ENCODE results near the gene LNX2.
A peak's percentile ranks its signal among the peaks of the same experiment; 100 is the strongest.

The LNX2 gene

DNA sequence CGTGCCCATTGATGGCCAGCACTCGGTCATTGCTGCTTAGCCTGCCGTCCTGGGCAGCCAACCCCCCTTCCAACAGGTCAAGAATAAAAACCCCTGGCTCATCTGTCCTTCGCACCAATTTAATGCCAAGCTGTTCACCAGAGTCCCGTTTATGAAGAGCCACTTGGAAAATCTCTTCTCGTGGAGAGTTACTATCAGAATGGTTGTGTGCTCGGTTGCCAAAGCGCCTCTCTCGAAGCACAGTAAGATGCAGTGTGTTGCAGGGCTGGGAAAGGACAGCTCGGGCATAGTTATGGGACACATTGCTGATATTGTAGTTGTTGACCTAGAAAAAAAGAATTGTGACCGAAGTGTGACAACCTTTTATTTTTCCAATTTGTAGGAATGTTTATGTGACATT, 57.9 kb downstream of the LNX2 start:
- no peak for DNase-seq (ENCODE audit: low spot score)

- DNase-seq (ENCODE audit: low spot score) = no peak
Observed at GRCh38 chr13:27559719-27560118, 60.6 kb downstream of the LNX2 start.

GRCh38 chr13:27556109-27556508, 64.2 kb downstream of the LNX2 start:
- DNase-seq (ENCODE audit: low spot score) = no peak

DNA sequence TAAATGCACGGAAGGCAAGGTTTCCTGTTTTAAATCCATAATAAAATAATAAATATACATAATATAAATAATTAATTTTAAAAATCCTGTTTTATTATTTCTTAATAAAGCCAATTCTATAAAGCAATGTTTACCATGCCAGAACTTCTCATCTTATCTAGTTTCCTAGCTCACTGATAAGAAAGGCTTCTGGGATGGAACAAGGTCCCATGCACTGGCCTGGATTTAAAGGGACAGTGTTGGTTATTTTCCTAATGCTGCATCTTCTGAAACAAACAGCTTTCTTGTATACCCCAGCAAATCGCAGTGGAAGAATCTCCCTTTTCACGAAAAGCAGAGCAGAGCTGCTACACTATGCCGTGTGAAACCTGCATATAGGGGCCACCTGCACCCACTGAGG, 68.8 kb downstream of the LNX2 start:
- DNase-seq (ENCODE audit: low spot score) = no peak

- DNase-seq (ENCODE audit: low spot score) = no peak
Observed at GRCh38 chr13:27549406-27549981, 70.8 kb downstream of the LNX2 start.

DNA sequence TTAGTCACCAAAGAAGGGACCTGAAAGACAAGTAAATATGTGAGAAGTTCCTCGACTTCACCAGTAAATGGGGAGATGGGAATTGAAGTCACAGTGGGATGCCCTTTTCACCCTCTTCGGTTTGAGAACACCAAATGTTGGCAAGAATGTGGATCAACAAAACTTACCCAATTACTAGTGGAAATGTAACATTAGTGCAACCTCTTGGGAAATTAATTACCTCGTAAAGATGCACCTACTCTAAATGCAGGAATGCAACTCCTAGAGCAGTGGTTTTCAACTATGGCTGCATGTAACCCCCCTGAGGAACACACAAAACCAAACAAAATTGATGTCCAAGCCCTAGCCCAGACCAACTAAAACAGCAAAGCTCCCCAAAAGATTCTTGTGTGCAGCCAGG, 78.1 kb downstream of the LNX2 start:
- DNase-seq (ENCODE audit: low spot score) = no peak

- DNase-seq (ENCODE audit: low spot score) = no peak
Observed at GRCh38 chr13:27541386-27541785, 78.9 kb downstream of the LNX2 start.

GRCh38 chr13:27536361-27537101, 83.8 kb downstream of the LNX2 start:
- no peak for DNase-seq (ENCODE audit: low spot score)

GRCh38 chr13:27535546-27535945, 84.8 kb downstream of the LNX2 start:
- no peak for DNase-seq (ENCODE audit: low spot score)

GRCh38 chr13:27534981-27535380, 85.3 kb downstream of the LNX2 start:
- no peak for DNase-seq (ENCODE audit: low spot score)

DNA sequence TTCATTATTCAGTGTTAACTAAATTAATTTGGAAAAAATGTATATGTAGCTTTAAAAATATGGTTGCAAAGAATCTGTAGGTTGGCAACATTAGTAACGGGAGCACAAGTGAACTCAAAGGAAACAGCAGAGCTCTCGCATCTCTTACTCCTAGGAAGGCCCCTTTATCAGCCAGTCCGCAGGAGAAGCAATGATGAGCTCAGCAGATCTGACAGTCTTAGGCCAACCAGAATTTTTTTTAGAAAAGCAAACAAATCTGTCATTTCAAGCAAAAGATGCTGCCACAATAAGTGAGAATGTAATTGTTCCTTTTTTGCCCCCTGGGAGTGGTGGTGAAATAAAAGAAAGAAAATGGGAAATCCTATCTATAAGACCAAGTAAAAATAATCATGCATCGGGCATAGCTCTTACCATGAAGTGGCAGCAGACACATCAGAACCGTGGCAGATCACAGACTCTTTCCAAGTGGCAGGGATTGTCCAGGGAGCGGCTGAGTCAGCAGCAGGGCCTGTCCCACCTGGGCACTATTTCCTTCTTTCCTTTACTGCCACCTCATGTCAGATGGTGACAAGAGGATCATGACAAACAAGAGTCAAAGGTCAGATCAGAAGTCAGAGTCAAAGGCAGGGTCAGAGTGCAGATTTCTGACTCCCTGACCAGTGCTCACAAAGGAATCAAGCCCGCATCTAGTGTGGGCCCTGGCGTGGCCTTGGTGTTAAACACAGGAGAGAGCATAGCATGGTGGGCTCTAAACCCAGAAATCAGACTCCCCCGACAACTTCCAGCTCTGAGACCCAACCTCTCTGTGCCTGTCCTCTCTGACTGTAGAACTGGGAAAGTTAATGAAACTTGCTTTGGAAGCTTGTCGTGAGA, 86.0 kb downstream of the LNX2 start:
- no peak for DNase-seq (ENCODE audit: low spot score)

DNA sequence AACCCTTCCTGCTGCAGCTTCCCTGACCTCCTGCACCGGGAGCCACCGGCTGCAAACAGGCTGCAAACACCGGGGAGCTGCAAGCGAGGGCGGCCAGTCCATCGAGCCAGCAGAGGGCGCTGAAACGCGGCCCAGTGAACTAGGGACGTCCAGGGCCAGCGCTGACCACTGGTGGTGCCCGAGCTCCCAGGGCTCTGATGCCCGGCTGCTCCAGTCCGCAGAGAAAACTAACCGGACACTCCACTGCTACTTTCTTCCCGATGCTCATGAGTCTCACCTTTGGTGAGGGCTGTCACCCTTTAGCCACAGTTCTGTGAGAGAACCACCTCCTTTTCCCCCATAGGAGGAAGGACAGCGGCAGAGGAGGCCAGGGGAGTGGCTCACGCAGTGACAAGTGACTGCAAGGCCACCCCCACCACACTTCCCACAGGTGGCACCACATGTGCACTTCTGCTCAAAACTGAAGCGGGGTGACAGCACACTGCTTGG, 87.1 kb downstream of the LNX2 start:
- DNase-seq (ENCODE audit: low spot score) = peak; percentile 59

DNA sequence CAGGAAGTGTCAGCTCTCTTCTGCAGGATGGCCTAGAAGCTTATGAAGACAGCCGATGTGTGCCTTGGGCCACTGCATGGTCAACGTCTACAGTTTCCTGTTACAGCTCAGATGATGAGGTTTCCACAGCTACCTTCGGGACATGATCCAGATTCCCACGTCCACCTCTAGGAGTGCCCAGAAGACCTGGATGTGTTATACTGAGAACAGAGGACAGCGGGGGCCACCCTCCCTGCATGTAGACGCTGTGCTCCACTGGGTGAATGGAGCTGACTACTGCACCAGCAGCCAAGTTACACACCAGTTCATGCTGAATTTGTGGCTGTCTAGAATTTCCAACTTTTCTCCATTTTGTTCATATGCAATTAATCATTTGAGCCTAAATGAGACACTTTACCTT, 91.4 kb downstream of the LNX2 start:
- no peak for DNase-seq (ENCODE audit: low spot score)

- DNase-seq (ENCODE audit: low spot score) = no peak
Observed at GRCh38 chr13:27526516-27526915, 93.8 kb downstream of the LNX2 start.

GRCh38 chr13:27524981-27525975, 95.1 kb downstream of the LNX2 start:
- DNase-seq (ENCODE audit: low spot score) = no peak

- no peak for DNase-seq (ENCODE audit: low spot score)
Observed at GRCh38 chr13:27523346-27524073, 96.8 kb downstream of the LNX2 start.

GRCh38 chr13:27522847-27523246, 97.5 kb downstream of the LNX2 start:
- no peak for DNase-seq (ENCODE audit: low spot score)

- no peak for DNase-seq (ENCODE audit: low spot score)
Observed at GRCh38 chr13:27516103-27516502, 104.2 kb downstream of the LNX2 start.

- no peak for DNase-seq (ENCODE audit: low spot score)
Observed at GRCh38 chr13:27510082-27510481, 110.2 kb downstream of the LNX2 start.

DNA sequence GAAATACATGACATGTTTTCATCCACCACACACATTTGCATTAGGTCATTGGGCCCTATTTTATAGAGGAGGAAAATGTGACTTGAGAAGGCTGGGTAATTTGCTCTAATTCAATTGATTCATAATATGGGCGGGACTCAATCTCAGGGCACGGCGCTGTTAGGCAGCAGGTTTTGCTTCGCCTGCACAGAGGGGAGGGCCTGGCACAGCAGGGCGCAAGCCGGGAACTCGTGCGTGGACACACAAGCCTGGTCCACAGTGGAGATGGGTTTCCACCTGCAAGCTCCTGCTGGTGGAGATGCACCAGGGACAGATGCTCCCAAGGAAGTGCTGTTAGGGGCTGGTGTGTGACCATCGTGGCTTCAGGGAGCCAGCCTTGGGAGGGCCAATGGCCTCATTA, 111.5 kb downstream of the LNX2 start:
- DNase-seq (ENCODE audit: low spot score) = no peak

GRCh38 chr13:27505792-27506191, 114.5 kb downstream of the LNX2 start:
- no peak for DNase-seq (ENCODE audit: low spot score)
